Hepatocyte (in vitro differentiated cells): ENCODE results near the gene SYNJ2. TPM values are rescaled to one million over a fixed set of nuclear protein-coding genes. Genes with fewer than 3 reads are reported as not detected.

Source experiments
- DNase-seq: peaks from one replicate; pipeline ENCODE4 v3.0.0-alpha.2; 2016; ENCODE audit warnings: low spot score
- H2AFZ ChIP-seq: fragments of 200-600 bp; sonication (generic); 2 replicates; pipeline ENCODE4 v1.6.0; 2016; ENCODE audit warnings: antibody characterized with exemption, mild to moderate bottlenecking
- H3K27ac ChIP-seq: fragments of 200-600 bp; sonication (generic); 2 replicates; pipeline ENCODE4 v1.5.1; 2016; ENCODE audit warnings: mild to moderate bottlenecking
- H3K27me3 ChIP-seq: fragments of 200-600 bp; sonication (generic); 2 replicates; pipeline ENCODE4 v1.6.1; 2016
- H3K36me3 ChIP-seq: fragments of 200-600 bp; sonication (generic); replicated peaks from 2 replicates; pipeline ENCODE4 v1.5.1; 2016; ENCODE audit warnings: low read depth; ENCODE audit not compliant: insufficient read depth
- H3K4me1 ChIP-seq: fragments of 200-600 bp; sonication (generic); 2 replicates; pipeline ENCODE4 v1.5.1; 2016; ENCODE audit warnings: mild to moderate bottlenecking, moderate library complexity; ENCODE audit not compliant: insufficient read depth
- H3K4me2 ChIP-seq: fragments of 200-600 bp; sonication (generic); 2 replicates; pipeline ENCODE4 v1.6.0; 2016
- H3K4me3 ChIP-seq: fragments of 200-600 bp; sonication (generic); 2 replicates; pipeline ENCODE4 v1.5.1; 2016; ENCODE audit warnings: mild to moderate bottlenecking
- H3K79me2 ChIP-seq: fragments of 200-600 bp; sonication (generic); 2 replicates; pipeline ENCODE4 v1.6.0; 2017; ENCODE audit warnings: mild to moderate bottlenecking
- H3K9me2 ChIP-seq: fragments of 200-600 bp; sonication (generic); replicated peaks from 2 replicates; pipeline ENCODE4 v1.6.0; 2017; ENCODE audit warnings: mild to moderate bottlenecking; ENCODE audit not compliant: insufficient read depth
- H3K9me3 ChIP-seq: fragments of 200-600 bp; sonication (generic); 2 replicates; pipeline ENCODE4 v1.5.1; 2016; ENCODE audit warnings: low read depth, mild to moderate bottlenecking
- H4K20me1 ChIP-seq: fragments of 200-600 bp; sonication (generic); 2 replicates; pipeline ENCODE4 v1.6.0; 2016; ENCODE audit warnings: mild to moderate bottlenecking; ENCODE audit not compliant: insufficient read depth, poor library complexity, severe bottlenecking
- CTCF ChIP-seq: fragments of 200-600 bp; sonication (generic); IDR thresholded peaks from 2 replicates; pipeline ENCODE4 v1.5.1; 2016; ENCODE audit warnings: antibody characterized with exemption, mild to moderate bottlenecking; ENCODE audit not compliant: poor library complexity
- EZH2 ChIP-seq: fragments of 200-600 bp; sonication (generic); IDR thresholded peaks from 2 replicates; pipeline ENCODE4 v1.6.1; 2016; ENCODE audit warnings: antibody characterized with exemption, mild to moderate bottlenecking, borderline replicate concordance
- EZH2phosphoT487 ChIP-seq: fragments of 200-600 bp; sonication (generic); IDR thresholded peaks from one replicate; pipeline ENCODE4 v1.6.1; 2018; ENCODE audit warnings: antibody characterized with exemption, mild to moderate bottlenecking, low read depth, moderate library complexity; ENCODE audit not compliant: unreplicated experiment, severe bottlenecking
- WGBS: methylation state at CpG from one replicate; pipeline ENCODE4 v1.1.6; 2016; ENCODE audit warnings: low lambda C conversion rate; ENCODE audit errors: missing lambda C conversion rate; 5-methylcytosine and 5-hydroxymethylcytosine counted together
- polyA plus RNA-seq: library from polyadenylated mRNA; unstranded; fragments of >200 nt; fragmentation: Nextera tagmentation; extraction: Ambion mirVana; gene quantifications from 2 replicates; pipeline ENCODE4 v1.2.1, GENCODE V29; 2016
- total RNA-seq: library from RNA; depleted of rRNA; stranded (reverse); fragments of >200 nt; gene quantifications from 2 replicates; pipeline ENCODE4 v1.2.3, GENCODE V29; 2014

SYNJ2 gene
- total and polyA plus RNA-seq, 2 experiments from 2014 or later, result 15.4 to 21.4 TPM

GRCh38 chr6:158005626-158006180 is 24.0 kb downstream of the SYNJ2 start:
- Histone ChIP-seq H3K4me1 (peaks cover 29% of the 10 kb centered on the region), H4K20me1 (no peaks in the 10 kb centered on the region), H3K27me3 (no peaks in the 10 kb centered on the region), H3K9me2 (no peaks in the 10 kb centered on the region), H3K9me3 (no peaks in the 10 kb centered on the region), H3K4me3 (no peak overlapping the region), H3K36me3 (no peaks in the 10 kb centered on the region), H2AFZ (no peak overlapping the region), H3K27ac (no peak overlapping the region), H3K79me2 (peaks cover 65% of the 10 kb centered on the region), H3K4me2 (no peak overlapping the region)
- DNase-seq, result no peak
- WGBS, result 92% methylated on average over 11 of the region's 11 CpGs
- TF ChIP-seq EZH2 (no peak), CTCF (no peak)

GRCh38 chr6:158006331-158006730 is 24.7 kb downstream of the SYNJ2 start:
- H3K9me2 ChIP-seq, result no peaks in the 10 kb centered on the region
- no peak overlapping the region for H2AFZ ChIP-seq
- H4K20me1 ChIP-seq, result no peaks in the 10 kb centered on the region
- H3K27ac ChIP-seq, result no peak overlapping the region
- H3K4me2 ChIP-seq, result no peak overlapping the region
- DNase-seq, result no peak
- peaks cover 29% of the 10 kb centered on the region for H3K4me1 ChIP-seq
- H3K36me3 ChIP-seq, result no peaks in the 10 kb centered on the region
- peaks cover 68% of the 10 kb centered on the region for H3K79me2 ChIP-seq
- TF ChIP-seq EZH2, result no peak
- no peaks in the 10 kb centered on the region for H3K9me3 ChIP-seq
- H3K4me3 ChIP-seq, result no peak overlapping the region
- 96% methylated on average over 7 of the region's 7 CpGs for WGBS
- H3K27me3 ChIP-seq, result no peaks in the 10 kb centered on the region

GRCh38 chr6:158006821-158007570 is 25.3 kb downstream of the SYNJ2 start:
- Histone ChIP-seq H3K27ac (no peak overlapping the region), H3K9me3 (no peaks in the 10 kb centered on the region), H4K20me1 (no peaks in the 10 kb centered on the region), H3K79me2 (peaks cover 64% of the 10 kb centered on the region), H3K9me2 (no peaks in the 10 kb centered on the region), H3K4me3 (no peak overlapping the region), H3K4me1 (peaks cover 28% of the 10 kb centered on the region), H3K4me2 (no peak overlapping the region), H3K36me3 (no peaks in the 10 kb centered on the region), H3K27me3 (no peaks in the 10 kb centered on the region), H2AFZ (no peak overlapping the region)
- no peak for TF ChIP-seq EZH2phosphoT487
- no peak for TF ChIP-seq CTCF
- no peak for TF ChIP-seq EZH2
- DNase-seq, result no peak
- 92% methylated on average over 11 of the region's 11 CpGs for WGBS

- no peak for DNase-seq
- Histone ChIP-seq H4K20me1 (no peaks in the 10 kb centered on the region), H3K4me2 (no peak overlapping the region), H3K4me3 (no peak overlapping the region), H3K27me3 (no peaks in the 10 kb centered on the region), H3K79me2 (peaks cover 73% of the 10 kb centered on the region), H2AFZ (no peak overlapping the region), H3K4me1 (peaks cover 10% of the 10 kb centered on the region), H3K9me2 (no peaks in the 10 kb centered on the region), H3K27ac (peak overlapping the region; percentile 74), H3K9me3 (no peaks in the 10 kb centered on the region), H3K36me3 (no peaks in the 10 kb centered on the region)
- WGBS, result 95% methylated on average over 6 of the region's 6 CpGs
- TF ChIP-seq CTCF, result no peak
- no peak for TF ChIP-seq EZH2
- TF ChIP-seq EZH2phosphoT487, result no peak
Observed at GRCh38 chr6:158008864-158009113, 27.1 kb downstream of the SYNJ2 start.
